Adrenal gland (tissue), 12 donors: ENCODE data around the gene ENDOG. TPM values are rescaled to one million over a fixed set of nuclear protein-coding genes. Genes with fewer than 3 reads are reported as not detected.
A peak's percentile ranks its signal among the peaks of the same experiment; 100 is the strongest.

Experiments
- DNase-seq, 7 donors: peaks; one replicate each; pipeline ENCODE4 v3.0.0-alpha.2; 2019 to 2020
- H3K27ac ChIP-seq, 5 donors: fragments of 200-600 bp; sonication (generic) in 4 of 5; 1 replicate in 3 of 5; 2 replicates in 2 of 5; pipeline versions ENCODE4 v1.5.1 to v1.8.0; 2016 to 2020; ENCODE audit warnings: mild to moderate bottlenecking in 1 of 5
- H3K27me3 ChIP-seq: fragments of 200-600 bp; 2 replicates; pipeline ENCODE4 v1.8.0; 2021
- H3K36me3 ChIP-seq, 2 donors: fragments of 200-600 bp; replicated peaks in 1 of 2; 1 replicate in 1 of 2; 2 replicates in 1 of 2; pipeline versions ENCODE4 v1.5.1 to v1.8.0; 2018 to 2022
- H3K4me1 ChIP-seq, 2 donors: fragments of 200-600 bp; replicated peaks in 1 of 2; 1 replicate in 1 of 2; 2 replicates in 1 of 2; pipeline versions ENCODE4 v1.5.1 to v1.8.0; 2018 to 2021
- H3K4me3 ChIP-seq, 4 donors: fragments of 200-600 bp; sonication (generic) in 3 of 4; one replicate each; pipeline ENCODE4 v1.5.1; 2016 to 2018
- H3K9me3 ChIP-seq, 3 donors: fragments of 200-600 bp; sonication (generic) in 1 of 3; replicated peaks in 1 of 3; 1 replicate in 2 of 3; 2 replicates in 1 of 3; pipeline versions ENCODE4 v1.5.1 to v1.8.0; 2016 to 2021
- POLR2A ChIP-seq, 2 donors: fragments of 450-650 bp; IDR thresholded peaks; one replicate each; pipeline ENCODE4 v1.6.1; 2017; ENCODE audit warnings: antibody characterized with exemption in 2 of 2, mild to moderate bottlenecking in 2 of 2, moderate library complexity in 1 of 2
- WGBS, 4 donors: extraction: QIAGEN DNeasy Blood & Tissue Kit in 2 of 4; methylation state at CpG; one replicate each; pipeline versions ENCODE4 v1.1.5 to v1.1.7; 2013 to 2017; 5-methylcytosine and 5-hydroxymethylcytosine counted together
- intact Hi-C, 2 donors: fragments of 100-400 bp; cut with DNase I; formaldehyde crosslinking; loops; one replicate each; pipeline versions ENCODE4 v1.14.1 to v1.15.0; 2022 to 2023
- polyA plus RNA-seq, 3 donors: library from polyadenylated mRNA; stranded (reverse); fragments of 200-250 nt in 2 of 3; fragments of 350-450 nt in 1 of 3; fragmentation: Illumina TruSeq in 1 of 3; extraction: RNeasy Lipid Tissue Mini Kit (QIAGEN cat#74804) in 1 of 3; gene quantifications; one replicate each; pipeline ENCODE4 v1.2.3, GENCODE V29; 2013 to 2014
- total RNA-seq, 9 donors: library from RNA; depleted of rRNA in 4 of 9; stranded (reverse); fragments of >200 nt in 4 of 9; fragments of 120-200 nt in 1 of 9; fragmentation: NEBNext Ultra II Directional in 1 of 9; extraction: Animal tissue kit (Norgen Biotek cat#: 25700) in 1 of 9; gene quantifications; one replicate each; pipeline versions ENCODE4 v1.1.0 to v1.2.4, GENCODE V29; 2013 to 2023
- TF ChIP-seq, protein P1 (sequence below), 6 experiments: fragments of 450-650 bp in 4 of 6; fragments of 200-600 bp in 2 of 6; sonication (generic) in 1 of 6; IDR thresholded peaks; 1 replicate in 5 of 6; 2 replicates in 1 of 6; pipeline versions ENCODE4 v1.5.1 to v1.8.0; 2016 to 2021; ENCODE audit warnings: antibody characterized with exemption in 6 of 6, mild to moderate bottlenecking in 2 of 6, moderate library complexity in 1 of 6
- donor health status: healthy with polysubstance abuse.
- donor health status: Bipolar disorder and iron deficiency.
- donor health status: DM: yes; HTN: yes; CAD: no.
- donor health status: DM: no; HTN: no; CAD: no.
- donor health status: DM: no; HTN: no; CAD: no.
- donor health status: DM: yes; HTN: yes; CAD: no.

ENDOG gene
- total and polyA plus RNA-seq, 12 donors: 4.9 to 113 (median 32.1) TPM

- Histone ChIP-seq H3K36me3 (no peaks in the 10 kb centered on the region), H3K4me3 (no peak overlapping the region), H3K4me1 (no peaks in the 10 kb centered on the region), H3K27me3 (no peaks in the 10 kb centered on the region), H3K9me3 (no peaks in the 10 kb centered on the region), H3K27ac (no peak overlapping the region)
- peak in 1 of 7 donors; percentile 11 for DNase-seq
- 92 to 96% (median 93%) methylated on average over 17 to 28 of the region's 28 CpGs for WGBS, 4 donors
- intact Hi-C loops: no loop called here
- no peak for TF ChIP-seq POLR2A (IDR thresholded peaks at IDR 0.05)
- TF ChIP-seq, protein P1, sequence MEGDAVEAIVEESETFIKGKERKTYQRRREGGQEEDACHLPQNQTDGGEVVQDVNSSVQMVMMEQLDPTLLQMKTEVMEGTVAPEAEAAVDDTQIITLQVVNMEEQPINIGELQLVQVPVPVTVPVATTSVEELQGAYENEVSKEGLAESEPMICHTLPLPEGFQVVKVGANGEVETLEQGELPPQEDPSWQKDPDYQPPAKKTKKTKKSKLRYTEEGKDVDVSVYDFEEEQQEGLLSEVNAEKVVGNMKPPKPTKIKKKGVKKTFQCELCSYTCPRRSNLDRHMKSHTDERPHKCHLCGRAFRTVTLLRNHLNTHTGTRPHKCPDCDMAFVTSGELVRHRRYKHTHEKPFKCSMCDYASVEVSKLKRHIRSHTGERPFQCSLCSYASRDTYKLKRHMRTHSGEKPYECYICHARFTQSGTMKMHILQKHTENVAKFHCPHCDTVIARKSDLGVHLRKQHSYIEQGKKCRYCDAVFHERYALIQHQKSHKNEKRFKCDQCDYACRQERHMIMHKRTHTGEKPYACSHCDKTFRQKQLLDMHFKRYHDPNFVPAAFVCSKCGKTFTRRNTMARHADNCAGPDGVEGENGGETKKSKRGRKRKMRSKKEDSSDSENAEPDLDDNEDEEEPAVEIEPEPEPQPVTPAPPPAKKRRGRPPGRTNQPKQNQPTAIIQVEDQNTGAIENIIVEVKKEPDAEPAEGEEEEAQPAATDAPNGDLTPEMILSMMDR (IDR thresholded peaks at IDR 0.05): no peak
Measured at GRCh38 chr9:128835246-128836210, 17.2 kb downstream of the ENDOG start.

- H3K36me3 ChIP-seq: no peaks in the 10 kb centered on the region
- 90 to 92% (median 92%) methylated on average over 10 to 14 of the region's 14 CpGs for WGBS, 4 donors
- H3K4me1 ChIP-seq: no peaks in the 10 kb centered on the region
Measured at GRCh38 chr9:128836509-128837145, 18.3 kb downstream of the ENDOG start.

DNA sequence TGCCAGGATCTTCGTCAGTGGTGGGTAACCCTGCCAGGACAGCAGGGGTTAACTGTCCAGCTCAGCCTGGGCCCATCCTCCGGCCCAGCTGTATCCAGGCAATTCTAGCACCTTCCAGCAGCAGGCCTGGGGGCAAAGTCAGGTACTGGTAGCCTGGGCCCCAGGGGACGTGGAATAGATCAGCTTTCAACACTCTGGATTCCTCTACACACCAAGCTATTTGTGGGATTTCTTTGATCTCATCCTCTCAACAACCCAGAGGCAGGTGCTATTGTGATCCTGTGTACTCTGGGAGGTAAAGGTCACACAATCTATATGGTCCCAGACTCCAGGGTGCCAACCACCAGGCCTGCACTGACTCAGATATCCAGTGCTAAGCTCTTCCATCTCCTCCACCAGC, 20.0 kb downstream of the ENDOG start:
- TF ChIP-seq, protein P1 (IDR thresholded peaks at IDR 0.05): no peak
- TF ChIP-seq POLR2A (IDR thresholded peaks at IDR 0.05): no peak
- no peaks in the 10 kb centered on the region for H3K36me3 ChIP-seq
- H3K4me1 ChIP-seq: no peaks in the 10 kb centered on the region
- no peaks in the 10 kb centered on the region for H3K9me3 ChIP-seq
- no peak for DNase-seq
- WGBS, 4 donors: 78 to 100% (median 85%) methylated on average over 1 to 3 of the region's 3 CpGs
- H3K27ac ChIP-seq: no peak overlapping the region
- intact Hi-C loops: no loop called here
- H3K27me3 ChIP-seq: no peaks in the 10 kb centered on the region
- no peak overlapping the region for H3K4me3 ChIP-seq

More at GRCh38 chr9:128836509-128837145, 18.3 kb downstream of the ENDOG start:
- intact Hi-C loops: no loop called here
- no peak for DNase-seq
- H3K9me3 ChIP-seq: no peaks in the 10 kb centered on the region
- H3K27ac ChIP-seq: no peak overlapping the region
- no peak for TF ChIP-seq POLR2A (IDR thresholded peaks at IDR 0.05)
- TF ChIP-seq, protein P1 (IDR thresholded peaks at IDR 0.05): no peak
- H3K27me3 ChIP-seq: no peaks in the 10 kb centered on the region
- H3K4me3 ChIP-seq: no peak overlapping the region

- Histone ChIP-seq H3K27ac (no peak overlapping the region), H3K4me1 (no peaks in the 10 kb centered on the region), H3K4me3 (no peak overlapping the region), H3K36me3 (no peaks in the 10 kb centered on the region), H3K9me3 (no peaks in the 10 kb centered on the region), H3K27me3 (no peaks in the 10 kb centered on the region)
- 92 to 95% (median 94%) methylated on average over 1 of the region's 1 CpG for WGBS, 4 donors
- intact Hi-C loops: no loop called here
- DNase-seq: no peak
- TF ChIP-seq, protein P1 (IDR thresholded peaks at IDR 0.05): no peak
- no peak for TF ChIP-seq POLR2A (IDR thresholded peaks at IDR 0.05)
Measured at GRCh38 chr9:128840524-128840923, 22.2 kb downstream of the ENDOG start.
